PC-9 (cell line): ENCODE results near the gene MYO5A. TPM values are rescaled to one million over a fixed set of nuclear protein-coding genes. Genes with fewer than 3 reads are reported as not detected.

Experiments
- BruUV-seq: library from RNA; stranded (reverse); fragments of 400-500 nt; replicated peaks from 2 replicates; lab custom pipeline; 2021; lab: Mats Ljungman, UMichigan
- CTCF ChIA-PET: fragments of 300-600 bp; sonication (Branson Sonifier 250); formaldehyde crosslinking; loops from one replicate; lab custom pipeline; 2022; ENCODE audit warnings: antibody characterized with exemption; lab: Charles Lee
- POLR2A ChIA-PET: fragments of 300-600 bp; sonication (Branson Sonifier 250); formaldehyde crosslinking; loops from one replicate; lab custom pipeline; 2022; ENCODE audit warnings: antibody characterized with exemption; ENCODE audit not compliant: unreplicated experiment; lab: Charles Lee
- DNase-seq, 2 experiments: peaks; one replicate each; pipeline versions ENCODE4 v3.0.0 to v3.0.0-alpha.2; 2015 to 2022; ENCODE audit warnings: mixed read lengths in 1 of 2
- H2AFZ ChIP-seq: fragments of 200-600 bp; sonication (generic); 2 replicates; pipeline ENCODE4 v1.8.1; 2017; ENCODE audit warnings: antibody characterized with exemption
- H3F3A ChIP-seq: fragments of 200-600 bp; sonication (generic); 2 replicates; pipeline ENCODE4 v1.8.1; 2017; ENCODE audit warnings: antibody characterized with exemption, mild to moderate bottlenecking, low read depth; ENCODE audit not compliant: insufficient read depth
- H3K27ac ChIP-seq: fragments of 200-600 bp; sonication (generic); 2 replicates; pipeline ENCODE4 v1.6.1; 2016; ENCODE audit warnings: mixed run types
- H3K27me3 ChIP-seq: fragments of 200-600 bp; sonication (generic); 2 replicates; pipeline ENCODE4 v1.6.1; 2016; ENCODE audit warnings: low read depth, mixed run types; ENCODE audit not compliant: insufficient read depth
- H3K36me3 ChIP-seq: fragments of 200-600 bp; sonication (generic); 2 replicates; pipeline ENCODE4 v1.6.1; 2016; ENCODE audit warnings: low read depth, mixed run types
- H3K4me1 ChIP-seq: fragments of 200-600 bp; sonication (generic); replicated peaks from 2 replicates; pipeline ENCODE4 v1.6.1; 2016; ENCODE audit warnings: mixed run types; ENCODE audit not compliant: insufficient read depth
- H3K4me2 ChIP-seq: fragments of 200-600 bp; sonication (generic); 2 replicates; pipeline ENCODE4 v1.6.1; 2017; ENCODE audit warnings: mixed run types
- H3K4me3 ChIP-seq: fragments of 200-600 bp; sonication (generic); 2 replicates; pipeline ENCODE4 v1.6.1; 2016; ENCODE audit warnings: mixed run types
- H3K79me2 ChIP-seq: fragments of 200-600 bp; sonication (generic); 2 replicates; pipeline ENCODE4 v1.6.1; 2017; ENCODE audit warnings: low read depth, mixed run types
- H3K9me2 ChIP-seq: fragments of 200-600 bp; sonication (generic); 2 replicates; pipeline ENCODE4 v1.8.1; 2017; ENCODE audit warnings: mild to moderate bottlenecking; ENCODE audit not compliant: insufficient read depth
- H3K9me3 ChIP-seq: fragments of 200-600 bp; sonication (generic); 2 replicates; pipeline ENCODE4 v1.8.1; 2016; ENCODE audit warnings: low read depth; ENCODE audit not compliant: insufficient read depth
- H4K20me1 ChIP-seq: fragments of 200-600 bp; sonication (generic); 2 replicates; pipeline ENCODE4 v1.8.1; 2017; ENCODE audit not compliant: insufficient read depth
- CTCF ChIP-seq: fragments of 200-600 bp; sonication (generic); conservative IDR thresholded peaks from 2 replicates; pipeline ENCODE4 v1.6.1; 2017; ENCODE audit warnings: mixed run types, antibody characterized with exemption, mild to moderate bottlenecking, moderate library complexity
- EZH2 ChIP-seq: fragments of 200-600 bp; sonication (generic); IDR thresholded peaks from 2 replicates; pipeline ENCODE4 v1.8.0; 2017; ENCODE audit warnings: antibody characterized with exemption, low read depth
- intact Hi-C: fragments of 100-400 bp; cut with micrococcal nuclease; formaldehyde crosslinking; loops from one replicate; pipeline ENCODE4 v1.10.0; 2022; ENCODE audit not compliant: unreplicated experiment
- total RNA-seq: library from RNA; stranded (reverse); gene quantifications from 2 replicates; pipeline ENCODE4 v1.2.3, GENCODE V29; 2021

The MYO5A gene
- total RNA-seq, 1 experiment from 2014 or later, result 10.7 TPM

- POLR2A ChIA-PET, result no interaction called here
- no peak for TF ChIP-seq CTCF
- TF ChIP-seq EZH2, result no peak
- intact Hi-C loops, result no loop called here
These were observed 46.8 kb downstream of the MYO5A start for GRCh38 chr15:52481915-52482314.

GRCh38 chr15:52480990-52481389 lies 47.7 kb downstream of the MYO5A start:
- H3K27me3 ChIP-seq, result no peaks in the 10 kb centered on the region
- ChIA-PET CTCF (no interaction called here), POLR2A (interaction anchor here (0.6 kb wide), 1 partner anchor 902 kb away, joined by 5 read pairs; no protein-coding TSS in a partner anchor)
- no peak overlapping the region for H3K4me2 ChIP-seq
- no peaks in the 10 kb centered on the region for H4K20me1 ChIP-seq
- no peak overlapping the region for H3K4me3 ChIP-seq
- H3K9me3 ChIP-seq, result no peaks in the 10 kb centered on the region
- intact Hi-C loops, result no loop called here
- TF ChIP-seq CTCF (no peak), EZH2 (no peak)
- H3K27ac ChIP-seq, result no peak overlapping the region
- no peak for DNase-seq
- no peaks in the 10 kb centered on the region for H3F3A ChIP-seq
- H3K4me1 ChIP-seq, result no peaks in the 10 kb centered on the region
- no TSS peak for BruUV-seq
- H2AFZ ChIP-seq, result no peak overlapping the region
- no peaks in the 10 kb centered on the region for H3K9me2 ChIP-seq
- H3K36me3 ChIP-seq, result no peaks in the 10 kb centered on the region
- H3K79me2 ChIP-seq, result no peaks in the 10 kb centered on the region

More at GRCh38 chr15:52481915-52482314, 46.8 kb downstream of the MYO5A start:
- Histone ChIP-seq H4K20me1 (no peaks in the 10 kb centered on the region), H3F3A (no peaks in the 10 kb centered on the region), H3K4me2 (no peak overlapping the region), H3K4me3 (no peak overlapping the region), H3K9me2 (no peaks in the 10 kb centered on the region), H3K27ac (no peak overlapping the region), H2AFZ (no peak overlapping the region), H3K9me3 (no peaks in the 10 kb centered on the region), H3K27me3 (no peaks in the 10 kb centered on the region), H3K79me2 (no peaks in the 10 kb centered on the region), H3K4me1 (no peaks in the 10 kb centered on the region), H3K36me3 (no peaks in the 10 kb centered on the region)
- no TSS peak for BruUV-seq
- no peak for DNase-seq
- CTCF ChIA-PET, result no interaction called here

GRCh38 chr15:52466716-52467115 lies 62.0 kb downstream of the MYO5A start:
- Histone ChIP-seq H3K9me3 (no peaks in the 10 kb centered on the region), H3K27me3 (no peaks in the 10 kb centered on the region), H3K4me2 (no peak overlapping the region), H3K36me3 (no peaks in the 10 kb centered on the region), H3K4me3 (no peak overlapping the region), H3K27ac (no peak overlapping the region), H3K9me2 (no peaks in the 10 kb centered on the region), H3K79me2 (no peaks in the 10 kb centered on the region), H3K4me1 (no peaks in the 10 kb centered on the region), H4K20me1 (no peaks in the 10 kb centered on the region), H2AFZ (no peak overlapping the region), H3F3A (no peaks in the 10 kb centered on the region)
- DNase-seq, result no peak
- intact Hi-C loops, result no loop called here
- ChIA-PET POLR2A (no interaction called here), CTCF (interaction anchor here (0.7 kb wide), 1 partner anchor 178 kb away, joined by 3 read pairs; no protein-coding TSS in a partner anchor)
- no TSS peak for BruUV-seq
- TF ChIP-seq EZH2, result no peak
- TF ChIP-seq CTCF, result no peak
